Measurements from ENCODE around the gene BATF.

The BATF gene

DNA sequence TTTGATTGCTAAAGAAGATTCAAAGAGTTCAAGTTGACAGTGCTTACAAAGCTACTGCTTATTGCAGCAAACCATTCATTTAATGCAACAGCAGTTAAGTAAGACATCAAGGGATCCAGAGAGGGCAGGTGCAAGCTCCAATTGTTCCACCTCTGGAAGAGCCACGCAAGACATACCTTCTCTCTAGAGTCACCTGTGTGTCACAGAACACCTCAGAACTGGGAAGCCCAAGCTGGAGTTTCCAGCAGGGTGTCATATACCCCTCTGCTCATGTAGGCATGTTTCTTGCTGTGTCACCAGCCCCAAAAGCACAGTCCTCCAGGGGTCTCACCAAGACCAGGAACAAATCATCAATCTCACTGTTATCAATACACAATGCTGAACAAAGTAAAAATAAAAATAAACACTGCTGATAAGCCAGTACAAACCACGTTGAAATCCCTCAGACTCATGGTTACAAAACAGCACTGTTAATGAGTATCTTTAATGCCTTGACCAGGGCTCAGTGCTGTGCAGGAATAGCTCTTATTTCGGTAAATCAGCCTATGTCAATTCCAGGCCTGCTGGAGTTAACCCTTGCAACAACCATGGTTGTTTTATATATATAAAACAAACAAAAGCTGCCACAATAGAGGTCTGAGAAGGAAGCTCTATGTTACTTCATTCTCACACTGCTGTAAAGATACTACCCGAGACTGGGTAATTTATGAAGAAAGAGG lies 37.4 kb upstream of the BATF start:
- no peak for DNase-seq (ENCODE audit: low spot score)
- in situ Hi-C loops (cut with MboI; ENCODE audit: low pct_unique_long_range_greater_than_20kb, low sequenced_read_pairs, unreplicated experiment), result loop anchor here (10.0 to 25.0 kb wide), 2 partner anchors 180 to 348 kb away; partner anchors contain the start of gene NEK9
- TF ChIP-seq, protein P1, sequence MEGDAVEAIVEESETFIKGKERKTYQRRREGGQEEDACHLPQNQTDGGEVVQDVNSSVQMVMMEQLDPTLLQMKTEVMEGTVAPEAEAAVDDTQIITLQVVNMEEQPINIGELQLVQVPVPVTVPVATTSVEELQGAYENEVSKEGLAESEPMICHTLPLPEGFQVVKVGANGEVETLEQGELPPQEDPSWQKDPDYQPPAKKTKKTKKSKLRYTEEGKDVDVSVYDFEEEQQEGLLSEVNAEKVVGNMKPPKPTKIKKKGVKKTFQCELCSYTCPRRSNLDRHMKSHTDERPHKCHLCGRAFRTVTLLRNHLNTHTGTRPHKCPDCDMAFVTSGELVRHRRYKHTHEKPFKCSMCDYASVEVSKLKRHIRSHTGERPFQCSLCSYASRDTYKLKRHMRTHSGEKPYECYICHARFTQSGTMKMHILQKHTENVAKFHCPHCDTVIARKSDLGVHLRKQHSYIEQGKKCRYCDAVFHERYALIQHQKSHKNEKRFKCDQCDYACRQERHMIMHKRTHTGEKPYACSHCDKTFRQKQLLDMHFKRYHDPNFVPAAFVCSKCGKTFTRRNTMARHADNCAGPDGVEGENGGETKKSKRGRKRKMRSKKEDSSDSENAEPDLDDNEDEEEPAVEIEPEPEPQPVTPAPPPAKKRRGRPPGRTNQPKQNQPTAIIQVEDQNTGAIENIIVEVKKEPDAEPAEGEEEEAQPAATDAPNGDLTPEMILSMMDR (IDR thresholded peaks at IDR 0.05; ENCODE audit: extremely low read depth, insufficient read depth, missing control alignments), result no peak

DNA sequence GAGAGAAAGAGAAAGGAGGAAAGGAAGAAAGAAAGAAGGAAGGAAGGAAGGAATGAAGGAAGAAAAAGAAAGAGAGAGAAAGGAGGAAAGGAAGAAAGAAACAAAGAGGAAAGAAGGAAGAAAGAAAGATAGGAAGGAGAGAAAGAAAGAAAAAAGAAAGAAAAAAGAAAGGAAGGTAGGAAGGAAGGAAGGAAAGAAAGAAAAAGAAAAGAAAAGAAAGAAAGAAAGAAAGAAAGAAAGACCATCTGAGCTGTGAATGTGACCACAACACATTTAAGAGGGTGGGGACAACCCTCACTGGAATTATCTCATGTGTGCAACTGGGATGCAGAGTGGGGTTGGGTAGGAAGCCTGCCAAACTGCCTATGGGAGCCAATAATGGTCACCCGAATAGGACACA lies 36.0 kb upstream of the BATF start:
- no peak for DNase-seq (ENCODE audit: low spot score)
- in situ Hi-C loops (cut with MboI; ENCODE audit: low pct_unique_long_range_greater_than_20kb, low sequenced_read_pairs, unreplicated experiment), result loop anchor here (10.0 to 25.0 kb wide), 2 partner anchors 182 to 349 kb away; partner anchors contain the start of gene NEK9
- TF ChIP-seq, protein P1 (IDR thresholded peaks at IDR 0.05; ENCODE audit: extremely low read depth, insufficient read depth, missing control alignments), result no peak

DNA sequence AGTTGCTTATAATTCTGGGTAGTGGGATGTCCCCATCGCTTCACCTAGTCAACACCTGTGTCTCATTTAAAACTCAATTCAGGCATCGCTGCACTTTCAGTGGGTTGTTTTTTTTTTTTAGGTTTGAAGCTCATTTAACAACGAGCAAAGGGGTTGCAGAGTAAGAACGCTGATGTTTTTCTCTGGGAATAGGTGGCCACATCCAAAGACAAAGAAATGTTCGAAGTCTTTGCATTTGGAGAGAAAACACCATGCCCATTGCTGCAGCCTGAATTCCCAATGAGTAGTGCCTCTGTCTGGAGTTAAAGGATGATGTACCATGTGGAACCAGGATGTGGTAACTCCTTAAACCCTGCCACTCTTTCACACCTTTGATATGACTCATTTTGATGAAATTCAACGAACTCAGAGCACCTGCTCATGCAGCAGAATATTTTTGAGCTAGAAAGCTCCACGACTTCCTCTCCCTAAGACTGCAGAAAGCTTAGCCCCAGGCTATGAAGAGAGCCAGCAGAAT lies 35.1 kb upstream of the BATF start:
- TF ChIP-seq, protein P1 (IDR thresholded peaks at IDR 0.05; ENCODE audit: extremely low read depth, insufficient read depth, missing control alignments), result no peak
- peak; percentile 59 for DNase-seq (ENCODE audit: low spot score)
- in situ Hi-C loops (cut with MboI; ENCODE audit: low pct_unique_long_range_greater_than_20kb, low sequenced_read_pairs, unreplicated experiment), result loop anchor here (10.0 to 25.0 kb wide), 2 partner anchors 182 to 350 kb away; partner anchors contain the start of gene NEK9

- DNase-seq (ENCODE audit: low spot score), result no peak
- in situ Hi-C loops (cut with MboI; ENCODE audit: low pct_unique_long_range_greater_than_20kb, low sequenced_read_pairs, unreplicated experiment), result loop anchor here (10.0 to 25.0 kb wide), 2 partner anchors 185 to 352 kb away; partner anchors contain the start of gene NEK9
- TF ChIP-seq, protein P1 (IDR thresholded peaks at IDR 0.05; ENCODE audit: extremely low read depth, insufficient read depth, missing control alignments), result no peak
Observed at GRCh38 chr14:75489480-75489837, 32.8 kb upstream of the BATF start.

DNA sequence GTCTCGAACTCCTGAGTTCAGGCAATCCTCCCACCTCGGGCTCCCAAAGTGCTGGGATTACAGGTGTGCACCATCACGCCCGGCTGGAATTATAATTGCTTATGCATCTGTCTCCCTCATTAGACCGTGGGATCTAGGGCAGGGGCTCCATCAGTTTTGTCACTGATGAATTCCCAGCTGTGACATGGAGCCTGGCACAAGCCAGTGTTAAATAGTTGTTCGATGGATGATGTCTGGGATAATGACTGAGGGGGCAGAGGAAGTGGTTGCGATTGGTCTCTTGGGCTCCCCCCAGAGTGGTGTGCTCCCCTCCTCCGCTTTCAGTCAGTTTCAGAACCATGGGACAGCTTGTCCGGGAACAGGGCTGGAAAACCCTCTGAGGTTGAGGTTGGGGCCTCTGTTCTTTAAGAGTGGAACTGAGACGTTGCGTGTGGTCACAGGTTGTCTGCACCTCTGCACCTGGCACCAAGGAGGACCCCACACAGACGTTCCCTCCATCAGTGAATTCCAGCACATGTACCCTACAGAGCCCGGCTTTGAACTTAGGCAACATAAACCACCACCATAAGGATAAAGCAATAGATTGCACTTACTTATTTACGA lies 30.8 kb upstream of the BATF start:
- DNase-seq (ENCODE audit: low spot score), result no peak
- in situ Hi-C loops (cut with MboI; ENCODE audit: low pct_unique_long_range_greater_than_20kb, low sequenced_read_pairs, unreplicated experiment), result loop anchor here (25.0 kb wide), 1 partner anchor 354 kb away; the partner anchor contains the start of gene NEK9
- TF ChIP-seq, protein P1 (IDR thresholded peaks at IDR 0.05; ENCODE audit: extremely low read depth, insufficient read depth, missing control alignments), result no peak

DNA sequence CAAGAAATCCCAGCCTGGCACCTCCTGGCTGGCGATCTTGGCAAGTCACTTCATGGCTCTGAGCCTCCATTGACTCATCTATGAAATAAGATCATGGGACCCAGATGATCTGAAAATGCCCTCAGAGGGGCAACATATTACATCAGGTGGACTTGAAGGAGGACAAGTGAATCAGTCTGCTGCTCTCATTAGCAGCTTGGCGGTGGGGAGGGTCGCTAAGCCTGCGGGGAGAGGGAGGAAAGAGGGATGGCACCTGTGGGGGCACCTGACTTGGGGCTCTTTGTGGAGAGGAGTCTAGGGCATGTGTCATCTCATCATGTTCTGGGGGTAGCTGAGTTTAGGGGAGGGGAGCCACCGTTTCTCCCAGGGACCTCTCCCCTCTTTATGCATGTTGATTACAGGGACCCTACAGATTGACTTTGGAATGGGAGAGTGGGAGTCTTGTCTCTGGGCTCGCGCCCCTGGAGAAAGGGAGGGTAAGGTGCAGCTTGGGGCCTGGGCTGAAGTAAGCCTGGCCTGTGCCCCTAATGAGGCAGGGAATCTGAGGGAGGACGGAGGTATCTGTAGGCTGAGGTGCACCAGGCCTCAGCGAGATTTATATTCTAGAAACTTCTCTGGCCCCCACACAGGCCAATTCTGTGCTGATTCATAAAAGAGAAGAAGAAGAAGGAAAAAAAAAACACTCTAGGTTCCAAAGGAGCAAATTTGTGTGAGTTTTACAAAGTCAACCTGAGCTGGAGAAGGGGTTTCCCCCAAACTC lies 29.3 kb upstream of the BATF start:
- in situ Hi-C loops (cut with MboI; ENCODE audit: low pct_unique_long_range_greater_than_20kb, low sequenced_read_pairs, unreplicated experiment), result loop anchor here (25.0 kb wide), 1 partner anchor 356 kb away; the partner anchor contains the start of gene NEK9
- no peak for DNase-seq (ENCODE audit: low spot score)
- TF ChIP-seq, protein P1 (IDR thresholded peaks at IDR 0.05; ENCODE audit: extremely low read depth, insufficient read depth, missing control alignments), result no peak

Data from GM13977 (cell line).